Lower lobe of right lung (tissue), 2 donors: ENCODE data around the gene CCNL2. TPM values are rescaled to one million over a fixed set of nuclear protein-coding genes. Genes with fewer than 3 reads are reported as not detected.

Experiments used
- ATAC-seq, 2 donors: fragments of 200-7000 bp; cut with Tn5 transposase; one replicate each; pipeline ENCODE4 v1.9.1; 2020 to 2022; ENCODE audit warnings: mild to moderate bottlenecking in 2 of 2, moderate library complexity in 2 of 2
- DNase-seq: peaks from one replicate; pipeline ENCODE4 v3.0.0-alpha.2; 2020
- H3K27ac ChIP-seq: fragments of 200-600 bp; one replicate; pipeline ENCODE4 v1.8.0; 2022
- H3K27me3 ChIP-seq: fragments of 200-600 bp; one replicate; pipeline ENCODE4 v1.8.0; 2022; ENCODE audit warnings: low read depth
- H3K36me3 ChIP-seq: fragments of 200-600 bp; one replicate; pipeline ENCODE4 v1.8.0; 2022; ENCODE audit warnings: mild to moderate bottlenecking
- H3K4me1 ChIP-seq: fragments of 200-600 bp; one replicate; pipeline ENCODE4 v1.8.0; 2022
- H3K4me3 ChIP-seq: fragments of 200-600 bp; one replicate; pipeline ENCODE4 v1.8.0; 2022; ENCODE audit warnings: mild to moderate bottlenecking
- H3K9me3 ChIP-seq: fragments of 200-600 bp; one replicate; pipeline ENCODE4 v1.8.0; 2022
- CTCF ChIP-seq: fragments of 200-600 bp; IDR thresholded peaks from one replicate; pipeline ENCODE4 v1.8.0; 2022; ENCODE audit warnings: antibody characterized with exemption, mild to moderate bottlenecking
- intact Hi-C: fragments of 100-400 bp; cut with DNase I; formaldehyde crosslinking; loops from one replicate; pipeline ENCODE4 v1.11.0; 2022
- total RNA-seq: library from RNA; stranded (reverse); fragmentation: NEBNext Ultra II Directional; extraction: Animal tissue kit (Norgen Biotek cat#: 25700); gene quantifications from one replicate; pipeline ENCODE4 v1.2.1, GENCODE V29; 2021
- donor health status: DM: no; HTN: yes; CAD: no; lungs with severe emphysema.

CCNL2 gene
- total RNA-seq, 1 donor from 2014 or later = 165 TPM

- H3K9me3 ChIP-seq = no peaks in the 10 kb centered on the region
- DNase-seq (no peak), ATAC-seq (no peak)
- H3K36me3 ChIP-seq = peaks cover 27% of the 10 kb centered on the region
- no peaks in the 10 kb centered on the region for H3K27me3 ChIP-seq
- no peak overlapping the region for H3K4me3 ChIP-seq
- TF ChIP-seq CTCF = no peak
- H3K4me1 ChIP-seq = peaks cover 28% of the 10 kb centered on the region
- no peak overlapping the region for H3K27ac ChIP-seq
- intact Hi-C loops = no loop called here
Measured at GRCh38 chr1:1377540-1378205, 21.5 kb downstream of the CCNL2 start.

GRCh38 chr1:1376551-1377226 is 22.4 kb downstream of the CCNL2 start:
- Histone ChIP-seq H3K9me3 (no peaks in the 10 kb centered on the region), H3K27ac (no peak overlapping the region), H3K4me3 (no peak overlapping the region), H3K4me1 (peaks cover 37% of the 10 kb centered on the region), H3K36me3 (peaks cover 25% of the 10 kb centered on the region), H3K27me3 (no peaks in the 10 kb centered on the region)
- DNase-seq = no peak
- TF ChIP-seq CTCF = no peak
- intact Hi-C loops = no loop called here
- no peak for ATAC-seq

- intact Hi-C loops = no loop called here
- DNase-seq (peak; percentile 98), ATAC-seq (peak; percentile 95 to 96)
- peak; percentile 51 for TF ChIP-seq CTCF
- Histone ChIP-seq H3K4me3 (peak within 1 kb of the TSS; percentile 99), H3K27ac (peak within 1 kb of the TSS; percentile 97), H3K36me3 (peaks cover 18% of the 10 kb centered on the region), H3K9me3 (no peaks in the 10 kb centered on the region), H3K27me3 (no peaks in the 10 kb centered on the region), H3K4me1 (peaks cover 45% of the 10 kb centered on the region)
Measured at GRCh38 chr1:1374929-1375662, 24.0 kb downstream of the CCNL2 start, which contains the start of gene AURKAIP1. TSS of gene AURKAIP1 (minus strand) at chr1:1375207. CDS start at chr1:1374756, 451 bp downstream.

GRCh38 chr1:1374589-1374928 is 24.6 kb downstream of the CCNL2 start:
- intact Hi-C loops = no loop called here
- TF ChIP-seq CTCF = no peak
- peak; percentile 0 to 2 for ATAC-seq

GRCh38 chr1:1373815-1374588 is 25.1 kb downstream of the CCNL2 start:
- Histone ChIP-seq H3K4me3 (peak overlapping the region; percentile 99), H3K9me3 (no peaks in the 10 kb centered on the region), H3K27ac (peak overlapping the region; percentile 97), H3K4me1 (peaks cover 45% of the 10 kb centered on the region), H3K36me3 (peaks cover 18% of the 10 kb centered on the region), H3K27me3 (no peaks in the 10 kb centered on the region)
- DNase-seq (no peak), ATAC-seq (no peak)
- TF ChIP-seq CTCF = no peak
- intact Hi-C loops = no loop called here

More at GRCh38 chr1:1374589-1374928, 24.6 kb downstream of the CCNL2 start:
- no peaks in the 10 kb centered on the region for H3K9me3 ChIP-seq
- peaks cover 45% of the 10 kb centered on the region for H3K4me1 ChIP-seq
- H3K4me3 ChIP-seq = peak overlapping the region; percentile 99
- H3K27ac ChIP-seq = peak overlapping the region; percentile 97
- no peaks in the 10 kb centered on the region for H3K27me3 ChIP-seq
- peak; percentile 64 for DNase-seq
- peaks cover 18% of the 10 kb centered on the region for H3K36me3 ChIP-seq
